Germinal center (tissue), 1 donor: ENCODE results near the gene FAM107B.
"Not testable (repeated sequence)": the region's sequence is repeated elsewhere in the genome, so short reads cannot be mapped to it uniquely, and the experiment has no call there.

Experiments used
- DNase-seq: peaks from one replicate; pipeline ENCODE4 v3.0.0; 2012; ENCODE audit warnings: mixed read lengths, low spot score

Gene FAM107B

DNA sequence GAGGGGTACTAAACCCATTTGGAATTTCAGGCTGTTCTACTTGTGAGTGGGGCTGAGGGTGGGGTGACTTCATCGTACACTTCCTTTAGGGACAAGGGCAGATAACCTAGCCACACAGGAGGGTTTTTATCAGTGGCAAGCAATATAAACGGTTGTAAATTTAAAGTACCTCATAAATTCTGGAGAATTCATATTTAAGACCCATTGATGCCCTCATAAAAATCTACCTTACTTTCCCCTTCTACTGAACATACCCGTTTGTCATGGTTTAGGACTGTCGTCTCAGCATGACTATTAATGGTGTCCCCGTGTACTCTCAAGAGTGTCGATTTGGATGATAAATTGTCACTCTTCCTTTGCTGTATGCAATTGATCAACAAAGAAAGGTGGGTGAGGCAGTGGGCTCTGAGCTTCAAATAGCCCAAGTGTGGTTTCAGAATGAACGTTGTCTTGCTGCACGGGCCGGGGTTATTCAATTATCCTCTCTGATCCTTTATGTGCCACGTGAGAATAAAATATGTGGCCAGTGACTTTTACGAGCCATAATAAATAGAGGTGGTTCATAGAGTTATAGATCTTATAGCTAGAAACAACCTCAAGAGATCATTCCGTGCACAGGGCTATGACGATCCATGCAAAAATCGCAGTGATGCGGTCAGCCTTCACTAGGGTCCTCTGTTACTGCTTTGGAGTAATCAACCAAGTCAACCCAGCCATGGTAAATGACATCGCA lies 82.2 kb downstream of the FAM107B start:
- DNase-seq: no peak

GRCh38 chr10:14691359-14691758 lies 83.3 kb downstream of the FAM107B start:
- no peak for DNase-seq

DNA sequence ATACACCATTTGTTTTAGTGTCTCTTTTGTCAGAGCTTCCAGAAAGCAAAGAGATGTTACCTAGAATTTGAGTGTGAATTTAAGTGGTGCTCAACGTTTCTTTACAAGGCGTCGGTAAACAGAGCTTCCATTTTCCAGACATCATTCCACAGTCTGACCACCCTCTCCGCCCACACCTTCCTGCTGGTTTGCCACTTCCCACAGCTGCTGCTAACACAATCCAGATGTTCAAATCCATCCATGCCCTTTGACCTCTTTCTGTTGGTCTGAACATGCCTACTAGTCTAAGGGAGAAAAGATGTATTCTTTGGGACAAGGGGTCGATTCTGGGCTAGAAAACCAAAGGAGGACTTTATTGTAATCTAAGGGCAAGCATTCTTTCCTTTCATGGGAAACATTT lies 86.1 kb downstream of the FAM107B start:
- DNase-seq: no peak

DNA sequence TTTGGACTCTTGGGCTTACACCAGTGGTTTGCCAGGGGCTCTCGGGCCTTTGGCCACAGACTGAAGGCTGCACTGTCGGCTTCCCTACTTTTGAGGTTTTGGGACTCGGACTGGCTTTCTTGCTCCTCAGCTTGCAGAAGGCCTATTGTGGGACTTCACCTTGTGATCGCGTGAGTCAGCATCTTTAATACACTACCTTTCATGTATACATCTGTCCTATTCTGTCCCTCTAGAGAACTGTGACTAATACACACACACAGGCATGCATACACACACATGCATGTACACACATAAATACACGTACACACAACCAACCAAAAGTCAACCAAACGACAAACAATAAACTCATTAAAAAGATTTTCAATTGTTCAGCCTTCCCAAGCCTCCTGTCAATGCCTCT lies 86.5 kb downstream of the FAM107B start:
- DNase-seq: not testable (repeated sequence)

DNA sequence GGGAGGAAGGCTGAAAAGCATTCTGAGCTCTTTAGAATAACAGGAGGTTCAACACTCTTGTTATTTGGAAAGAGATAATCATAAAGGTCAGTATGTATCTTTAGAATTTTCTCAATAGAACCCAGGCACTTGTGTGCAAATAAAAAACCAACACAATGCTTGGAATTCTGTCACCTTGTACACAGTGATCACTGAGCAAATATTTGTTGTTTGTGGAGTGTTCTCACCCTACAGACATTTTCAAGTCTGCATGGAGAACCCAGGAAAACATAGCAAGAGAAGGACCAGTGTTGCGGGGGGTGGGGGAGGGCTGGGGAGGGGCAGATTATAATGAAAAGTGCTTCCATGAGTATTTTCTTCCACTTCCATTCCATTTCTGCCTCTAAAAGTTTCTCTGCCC lies 87.4 kb downstream of the FAM107B start:
- no peak for DNase-seq

- no peak for DNase-seq
These were observed 88.3 kb downstream of the FAM107B start for GRCh38 chr10:14686356-14686755.

DNA sequence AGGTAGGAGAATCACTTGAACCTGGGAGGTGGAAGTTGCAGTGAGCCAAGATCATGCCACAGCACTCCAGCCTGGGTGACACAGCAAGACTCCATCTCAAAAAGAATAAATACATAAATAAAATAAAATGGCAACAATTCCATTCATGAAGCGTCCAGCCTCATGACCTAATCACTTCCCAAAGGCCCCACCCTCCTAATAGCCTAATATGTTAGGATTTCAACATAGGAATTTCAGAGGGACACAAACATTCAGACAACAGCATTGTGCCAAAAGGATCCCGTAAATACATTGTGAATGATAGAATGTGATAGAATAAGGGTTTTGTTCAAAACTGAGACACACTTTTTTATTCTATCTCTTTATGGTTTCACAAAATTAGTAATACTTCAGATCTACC lies 90.3 kb downstream of the FAM107B start:
- DNase-seq: no peak

DNA sequence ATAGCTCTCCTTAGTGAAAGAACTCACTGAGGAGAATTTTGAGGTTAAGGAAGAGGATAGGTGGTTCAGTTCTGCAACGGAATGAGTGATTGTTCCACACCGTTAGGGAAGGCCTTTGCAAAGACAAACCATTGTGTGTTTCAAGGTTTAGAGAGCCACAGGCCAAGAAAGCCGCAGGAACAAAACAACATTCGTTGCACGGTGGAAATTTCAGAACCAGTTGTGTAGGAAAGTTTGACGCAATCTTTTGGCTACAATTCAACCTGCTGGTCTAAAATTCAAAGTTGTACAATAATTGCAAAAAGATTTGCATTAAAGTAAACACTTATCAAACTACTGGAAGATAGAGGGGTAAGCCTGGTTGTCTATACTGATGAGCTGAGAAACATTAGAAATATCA lies 91.4 kb downstream of the FAM107B start:
- DNase-seq: no peak

DNA sequence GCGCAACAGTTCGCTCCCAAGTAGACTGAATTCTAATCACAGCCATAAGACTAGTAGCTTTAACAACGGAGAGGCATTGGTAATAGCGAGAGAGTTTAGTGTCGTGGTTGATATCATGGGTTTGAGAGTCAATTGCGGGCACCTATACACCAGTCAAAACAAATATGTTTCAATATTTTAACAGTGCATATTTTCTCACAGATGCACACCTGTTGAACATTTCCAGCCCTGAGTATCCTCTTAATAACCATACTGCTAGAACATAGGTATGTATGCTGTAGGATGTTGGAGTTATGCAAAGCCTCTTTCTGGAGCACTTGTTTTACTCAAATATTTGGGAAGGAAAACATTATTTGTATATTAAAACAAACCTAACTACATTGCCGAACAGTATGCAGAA lies 92.9 kb downstream of the FAM107B start:
- no peak for DNase-seq

DNA sequence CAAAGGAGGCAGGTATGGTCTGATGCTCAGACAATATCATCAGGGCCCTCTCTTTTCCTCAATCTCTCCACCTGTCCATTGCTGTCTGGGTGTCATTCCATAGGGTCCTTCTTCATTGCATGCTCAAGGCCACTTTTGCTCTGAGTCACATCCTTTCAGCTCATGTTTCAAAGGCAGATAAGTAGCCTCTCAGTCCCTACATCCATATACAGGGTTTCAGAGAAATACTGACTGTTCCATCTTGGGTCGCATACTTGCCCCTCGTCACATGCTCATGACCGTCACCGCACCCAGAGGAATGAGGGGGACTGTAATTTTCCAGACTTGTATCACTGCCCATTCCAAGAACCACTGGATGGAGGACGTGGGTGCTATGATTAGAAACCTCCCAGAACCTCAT lies 93.4 kb downstream of the FAM107B start:
- no peak for DNase-seq

DNA sequence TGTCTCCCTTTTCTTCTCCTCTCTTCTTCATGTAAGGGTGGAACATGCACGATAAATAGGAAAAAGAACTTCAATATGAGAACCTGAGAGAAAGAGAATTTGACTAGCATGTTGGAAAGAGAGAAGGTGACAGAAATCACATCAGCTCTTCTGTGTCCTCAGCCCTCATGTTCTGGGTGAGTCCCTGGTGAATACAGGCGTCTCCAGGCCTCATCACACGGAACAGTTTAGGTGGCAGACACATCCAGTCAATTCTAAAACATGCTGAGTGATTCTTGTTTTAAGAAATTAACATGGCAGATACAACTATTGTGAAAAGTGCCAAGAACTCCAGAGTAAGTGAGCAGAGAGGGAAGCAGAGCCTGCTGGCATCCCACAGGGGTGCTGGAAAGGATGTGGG lies 96.1 kb downstream of the FAM107B start:
- no peak for DNase-seq

- no peak for DNase-seq
These were observed 98.0 kb downstream of the FAM107B start for GRCh38 chr10:14676732-14677131.

DNA sequence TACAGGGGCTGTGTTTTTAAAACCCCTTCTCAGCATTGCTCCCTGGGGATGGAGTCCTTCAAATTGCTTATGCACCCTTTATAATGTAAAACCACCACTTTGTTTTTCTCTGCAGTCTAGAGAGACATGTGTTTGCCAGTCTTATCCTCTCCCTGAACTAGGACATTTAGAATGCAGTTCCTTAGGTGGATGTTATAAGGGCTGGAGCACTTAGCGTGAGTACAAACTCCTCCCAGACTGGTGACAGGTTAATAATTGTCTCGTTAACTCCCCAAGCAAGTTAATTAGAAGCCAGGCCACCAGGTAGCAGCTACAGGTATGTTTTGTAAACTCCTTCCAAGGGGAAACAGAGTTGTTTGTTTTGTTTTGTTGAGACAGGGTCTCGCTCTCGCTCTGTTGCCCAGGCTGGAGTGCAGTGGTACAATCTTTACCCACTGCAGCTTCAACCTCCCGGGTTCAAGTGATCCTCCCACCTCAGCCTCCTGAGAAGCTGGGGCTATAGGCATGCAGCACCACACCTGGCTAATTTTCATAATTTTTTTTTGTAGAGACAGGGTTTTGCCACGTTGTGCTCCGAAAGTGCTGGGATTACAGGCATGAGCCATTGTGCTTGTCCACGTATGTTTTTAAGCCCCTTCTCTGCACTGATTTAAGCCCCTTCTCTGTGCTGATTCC lies 100.2 kb downstream of the FAM107B start:
- no peak for DNase-seq

DNA sequence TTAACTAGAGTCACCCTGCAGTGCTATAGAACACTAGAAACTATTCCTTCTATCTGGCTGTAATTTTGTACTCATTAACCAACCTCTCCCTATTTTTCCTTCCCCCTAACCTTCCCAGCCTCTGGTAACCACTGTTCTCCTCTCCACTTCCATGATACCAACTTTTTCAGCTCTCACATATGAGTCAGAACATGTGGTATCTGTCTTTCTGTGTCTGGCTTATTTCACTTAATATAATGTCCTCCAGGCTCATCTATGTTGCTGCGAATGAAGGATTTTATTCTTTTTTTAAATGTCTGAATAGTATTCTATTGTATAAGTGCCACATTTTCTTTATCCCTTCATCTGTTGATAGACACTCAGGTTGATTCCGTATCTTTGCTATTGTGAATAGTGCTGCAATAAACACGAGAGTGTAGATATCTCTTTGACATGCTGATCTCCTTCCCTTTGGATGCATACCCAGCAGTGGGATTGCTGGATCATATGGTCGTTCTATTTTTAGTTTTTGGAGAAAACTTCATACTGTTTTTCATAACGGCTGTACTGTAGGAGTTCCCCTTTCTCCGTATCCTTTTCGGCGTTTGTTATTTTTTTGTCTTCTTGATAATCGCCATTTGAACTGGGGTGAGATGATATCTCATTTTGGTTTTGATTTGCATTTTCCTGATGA lies 101.4 kb downstream of the FAM107B start:
- no peak for DNase-seq

GRCh38 chr10:14671386-14671831 lies 103.3 kb downstream of the FAM107B start:
- DNase-seq: no peak

DNA sequence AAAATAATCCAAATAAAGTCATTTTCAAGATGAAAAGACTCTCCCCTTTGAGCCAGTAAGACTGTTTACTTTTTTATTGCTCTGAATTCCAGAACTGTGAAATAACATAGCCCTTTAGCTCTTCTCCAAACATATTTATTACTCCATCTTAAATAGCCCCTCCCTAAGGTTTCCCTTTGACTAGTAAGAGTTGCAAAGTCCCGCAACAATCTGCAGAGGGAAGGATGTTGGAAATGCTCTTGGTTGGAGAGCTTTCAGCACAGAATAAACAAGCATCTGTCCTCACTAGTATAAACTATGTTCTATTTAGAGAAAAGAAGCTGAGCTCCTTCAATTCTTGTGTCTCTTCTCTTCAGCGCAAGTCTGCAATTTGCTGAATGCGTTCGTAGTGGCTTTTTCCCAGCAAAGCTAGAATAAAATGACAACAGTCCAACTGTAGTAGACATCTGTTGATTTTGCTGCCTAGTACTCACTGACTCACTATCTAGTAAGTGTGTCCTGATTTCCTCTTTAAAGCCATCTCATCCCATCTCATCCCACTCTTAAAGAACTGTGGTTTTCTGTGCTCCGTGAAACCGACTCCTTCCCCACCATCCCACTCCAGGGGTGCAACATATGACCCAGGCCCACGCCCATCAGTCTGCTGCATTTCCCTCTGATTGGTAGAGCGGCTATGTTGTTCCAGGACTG lies 104.0 kb downstream of the FAM107B start:
- no peak for DNase-seq

- DNase-seq: no peak
These were observed 105.1 kb downstream of the FAM107B start for GRCh38 chr10:14669576-14669975.

- no peak for DNase-seq
These were observed 106.9 kb downstream of the FAM107B start for GRCh38 chr10:14667781-14668180.

GRCh38 chr10:14667280-14667679 lies 107.4 kb downstream of the FAM107B start:
- DNase-seq: no peak

GRCh38 chr10:14665865-14666857 lies 108.5 kb downstream of the FAM107B start:
- DNase-seq: no peak

DNA sequence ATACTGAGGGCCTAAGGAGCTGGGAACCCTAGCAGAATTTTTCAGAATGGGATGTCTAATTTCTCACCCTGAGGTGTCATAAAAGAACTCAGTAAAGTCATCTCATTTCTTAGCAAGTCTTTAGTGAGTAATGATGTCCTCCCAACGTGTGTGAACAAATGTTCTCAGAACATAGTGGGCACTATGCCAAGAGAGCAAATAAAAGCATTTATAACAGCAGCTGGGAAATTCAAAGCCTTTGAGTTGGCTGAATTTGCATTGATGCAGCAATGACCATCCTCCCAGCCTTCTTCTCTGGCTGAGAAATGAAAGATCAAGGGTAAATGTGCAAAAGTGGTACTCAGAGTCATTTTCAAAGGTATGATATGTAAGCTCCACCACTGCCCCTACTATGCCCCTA lies 109.4 kb downstream of the FAM107B start:
- DNase-seq: no peak
